RKO (cell line): ENCODE data around the gene TAF13.
"Not testable (repeated sequence)": the region's sequence is repeated elsewhere in the genome, so short reads cannot be mapped to it uniquely, and the experiment has no call there.

Experiments used
- DNase-seq: peaks from one replicate; pipeline ENCODE4 v3.0.0-alpha.2; 2016; ENCODE audit warnings: low spot score

Gene TAF13

DNA sequence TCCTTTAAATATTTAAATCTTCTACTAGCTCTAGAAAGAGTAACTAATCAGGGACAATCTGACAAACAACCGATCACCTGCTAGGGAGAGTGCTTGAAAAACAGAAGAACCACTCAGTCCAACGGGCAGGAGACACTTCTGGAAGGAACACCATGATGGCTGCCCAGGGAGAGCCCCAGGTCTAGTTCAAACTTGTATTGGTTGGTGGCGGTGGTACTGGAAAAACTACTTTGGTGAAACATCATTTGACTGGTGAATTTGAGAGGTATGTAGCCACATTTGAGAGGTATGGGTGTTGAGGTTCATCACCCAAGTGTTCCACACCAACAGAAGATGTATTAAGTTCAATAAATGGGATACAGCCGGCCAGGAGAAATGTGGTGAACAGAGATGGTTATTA is 29.1 kb downstream of the TAF13 start:
- DNase-seq = no peak

DNA sequence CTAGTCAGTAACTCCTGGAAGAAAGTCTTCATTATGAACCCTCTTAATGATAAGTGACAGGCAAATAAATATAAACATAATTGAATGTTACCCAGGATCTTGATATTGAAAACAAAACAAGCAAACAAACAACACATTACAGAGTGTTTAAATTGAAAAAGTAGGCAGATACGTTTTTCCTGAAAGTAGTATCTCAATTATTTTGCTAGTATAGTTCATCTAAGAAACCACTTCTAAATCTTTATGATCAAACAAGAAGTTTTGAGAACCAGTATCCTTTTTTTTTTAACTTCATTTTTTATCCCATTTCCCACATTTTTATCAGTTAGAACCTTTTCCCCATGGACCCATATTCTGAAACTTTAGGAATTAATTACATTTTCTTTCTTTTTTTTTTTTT is 30.2 kb downstream of the TAF13 start:
- DNase-seq = no peak

GRCh38 chr1:109041621-109042468 is 34.0 kb downstream of the TAF13 start, which contains the start of gene WDR47:
Gene WDR47, minus strand, starts transcription at chr1:109042102. Its CDS starts 18,590 bp downstream, at chr1:109023512.
- DNase-seq = peak; percentile 98

DNA sequence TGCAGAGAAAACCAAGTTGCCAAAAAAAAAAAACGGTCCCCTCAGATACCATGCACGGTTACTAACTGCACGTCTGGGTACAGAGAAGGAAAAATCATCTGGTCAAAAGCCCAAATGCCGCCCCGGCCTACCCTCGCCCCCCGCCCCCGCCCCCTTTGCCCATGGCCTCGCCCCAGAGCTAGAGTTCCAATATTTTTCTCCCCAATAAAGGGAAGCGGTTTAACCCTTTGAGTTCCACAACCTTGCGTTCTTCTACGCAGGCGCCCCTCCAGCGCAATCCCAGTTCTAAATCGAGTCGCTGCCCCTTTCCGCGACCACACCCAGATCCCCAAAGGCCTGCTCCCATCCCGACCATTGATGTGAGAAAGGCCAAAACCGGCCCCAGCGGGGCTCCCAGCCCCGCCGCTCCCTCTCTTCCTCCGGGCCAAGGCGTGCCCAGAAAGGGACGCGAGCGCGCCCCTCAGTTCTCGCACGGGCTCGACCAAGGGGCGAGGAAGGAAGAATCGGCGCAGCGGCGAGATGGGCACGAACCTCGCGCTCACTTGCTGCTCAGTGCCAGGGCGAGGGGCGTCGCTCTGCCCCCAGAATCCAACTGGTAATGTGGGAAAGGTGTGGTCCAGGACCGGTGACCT is 34.7 kb downstream of the TAF13 start:
- DNase-seq = peak; percentile 51

DNA sequence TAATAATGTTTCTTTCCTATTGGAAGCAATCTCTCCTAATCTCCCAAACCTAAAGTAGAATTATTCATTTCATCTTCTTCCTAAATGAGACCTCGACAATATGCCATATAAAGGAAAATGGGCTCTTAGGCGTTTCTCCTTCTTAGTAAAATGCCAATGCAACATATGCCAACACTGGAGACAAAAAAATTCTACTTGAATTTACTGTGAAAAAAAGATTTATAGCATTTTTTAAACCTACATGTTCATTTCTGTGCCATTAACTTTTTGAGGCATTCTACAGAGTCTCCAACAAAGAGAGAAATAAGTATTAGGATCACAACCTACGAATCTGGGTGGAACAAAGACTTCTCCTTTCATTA is 35.2 kb downstream of the TAF13 start:
- DNase-seq = peak; percentile 9

DNA sequence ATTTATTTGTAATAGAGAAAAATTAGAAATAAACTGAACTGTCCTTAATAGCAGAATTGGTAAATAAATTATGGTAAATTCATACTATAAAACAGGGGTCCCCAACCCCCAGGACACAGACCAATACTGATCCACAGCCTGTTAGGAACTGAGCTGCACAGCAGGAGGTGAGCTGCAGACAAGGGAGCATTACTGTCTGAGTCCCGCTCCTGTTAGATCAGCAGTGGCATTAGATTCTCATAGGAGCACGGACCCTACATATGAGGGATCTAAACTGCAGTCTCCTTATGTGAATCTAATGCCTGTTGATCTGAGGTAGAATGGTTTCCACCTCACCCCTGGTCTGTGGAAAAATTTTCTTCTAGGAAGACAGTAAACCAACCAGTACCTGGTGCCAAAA is 41.4 kb downstream of the TAF13 start:
- DNase-seq = no peak

DNA sequence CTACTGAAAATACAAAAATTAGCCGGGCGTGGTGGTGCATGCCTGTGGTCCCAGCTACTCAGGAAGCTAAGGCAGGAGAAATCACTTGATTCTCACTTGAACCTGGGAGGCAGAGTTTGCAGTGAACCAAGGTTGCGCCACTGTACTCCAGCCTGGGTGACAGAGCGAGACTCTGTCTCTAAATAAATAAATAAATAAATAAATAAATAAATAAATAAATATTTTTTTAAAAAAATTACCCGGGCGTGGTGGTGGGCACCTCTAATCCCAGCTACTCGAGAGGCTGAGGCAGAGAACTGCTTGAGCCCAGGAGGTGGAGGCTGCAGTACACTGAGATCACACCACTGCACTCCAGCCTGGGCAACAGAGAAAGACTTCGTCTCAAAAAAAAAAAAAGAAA is 46.3 kb downstream of the TAF13 start:
- DNase-seq = not testable (repeated sequence)

DNA sequence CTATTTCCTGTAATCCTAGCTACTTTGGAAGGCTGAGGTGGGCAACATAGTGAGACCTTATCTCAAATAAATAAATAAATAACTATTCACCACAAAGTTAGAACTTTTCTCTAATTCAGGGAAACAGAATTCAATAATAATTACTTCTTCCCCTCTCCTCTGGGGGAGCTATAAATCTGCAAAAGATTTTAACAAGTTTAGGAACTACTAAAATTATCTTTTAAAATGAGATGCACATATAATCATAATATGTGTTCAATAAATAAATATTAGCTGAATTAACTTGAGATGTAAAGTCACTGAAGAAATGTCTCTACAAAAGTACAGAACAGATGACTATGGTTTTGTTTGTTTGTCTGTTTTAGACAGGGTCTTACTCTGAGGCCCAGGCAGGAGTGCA is 48.0 kb downstream of the TAF13 start:
- DNase-seq = peak; percentile 28

DNA sequence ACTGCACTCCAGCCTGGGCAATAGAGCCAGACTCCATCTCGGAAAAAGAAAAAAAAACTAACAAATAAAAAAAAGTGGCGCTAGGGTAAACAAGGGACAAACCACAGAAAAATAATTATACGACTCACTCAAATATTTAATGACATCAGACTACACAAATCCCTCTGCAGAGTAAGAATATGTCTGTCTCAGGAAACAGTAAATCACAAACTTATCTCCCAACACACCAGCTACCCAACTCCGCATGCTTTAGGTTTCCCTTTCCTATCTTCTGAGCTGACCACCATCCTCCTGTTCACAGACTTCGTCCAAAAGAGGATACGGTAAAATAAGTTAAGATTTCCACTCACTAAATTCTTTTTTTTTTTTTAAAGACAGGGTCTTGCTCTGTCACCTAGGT is 50.1 kb downstream of the TAF13 start:
- DNase-seq = no peak

DNA sequence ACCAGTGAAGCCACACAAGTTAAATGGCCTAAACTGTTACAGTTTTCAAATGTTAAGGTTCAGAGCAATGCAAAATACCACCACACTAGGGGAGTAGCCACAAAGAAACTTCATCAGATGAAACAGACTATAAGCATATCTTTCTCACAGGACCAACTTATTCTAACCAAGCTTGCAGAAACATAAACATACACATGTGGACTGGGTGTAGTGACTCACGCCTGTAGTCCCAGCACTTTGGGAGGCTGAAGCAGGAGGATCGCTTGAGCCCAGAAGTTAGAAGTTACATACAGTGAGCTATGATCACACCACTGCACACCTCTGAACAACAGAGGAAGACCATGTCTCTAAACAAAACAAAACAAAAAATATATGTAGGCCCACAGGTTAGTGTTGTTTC is 51.2 kb downstream of the TAF13 start:
- no peak for DNase-seq

DNA sequence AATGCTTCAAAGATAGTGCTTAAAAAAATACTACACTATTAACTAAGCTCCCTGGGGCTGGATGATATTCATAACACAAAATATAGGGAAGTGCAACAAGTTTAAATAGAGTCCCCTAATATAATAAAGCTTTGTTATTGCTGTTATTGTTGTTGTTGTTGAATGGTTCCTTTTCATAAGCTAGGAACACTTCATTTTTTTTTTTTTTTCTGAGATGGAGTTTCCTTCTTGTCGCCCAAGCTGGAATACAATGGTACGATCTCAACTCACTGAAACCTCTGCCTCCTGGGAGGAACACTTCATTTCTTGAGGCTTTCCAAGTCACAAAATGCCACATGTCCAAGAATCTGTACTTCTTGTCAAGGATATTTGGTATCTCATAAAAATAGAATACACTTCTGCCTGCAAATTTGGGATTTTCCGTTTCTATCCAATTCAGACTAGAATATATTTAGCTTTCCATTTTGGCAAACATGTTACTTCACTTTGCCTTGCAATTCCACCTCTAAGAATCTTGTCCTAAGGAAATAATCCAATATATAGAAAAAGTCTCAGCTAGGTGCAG is 55.0 kb downstream of the TAF13 start:
- no peak for DNase-seq

GRCh38 chr1:109017719-109018118 is 58.1 kb downstream of the TAF13 start:
- not testable (repeated sequence) for DNase-seq

- no peak for DNase-seq
Observed at GRCh38 chr1:109017134-109017533, 58.7 kb downstream of the TAF13 start.
